HG03139 (cell line): ENCODE measurements around the gene ZDHHC11.
"Not testable (repeated sequence)": the region's sequence is repeated elsewhere in the genome, so short reads cannot be mapped to it uniquely, and the experiment has no call there.

Experiments used
- ATAC-seq: cut with Tn5 transposase; IDR thresholded peaks from one replicate; pipeline ENCODE4 v1.9.1; 2021; ENCODE audit not compliant: unreplicated experiment

Gene ZDHHC11

DNA sequence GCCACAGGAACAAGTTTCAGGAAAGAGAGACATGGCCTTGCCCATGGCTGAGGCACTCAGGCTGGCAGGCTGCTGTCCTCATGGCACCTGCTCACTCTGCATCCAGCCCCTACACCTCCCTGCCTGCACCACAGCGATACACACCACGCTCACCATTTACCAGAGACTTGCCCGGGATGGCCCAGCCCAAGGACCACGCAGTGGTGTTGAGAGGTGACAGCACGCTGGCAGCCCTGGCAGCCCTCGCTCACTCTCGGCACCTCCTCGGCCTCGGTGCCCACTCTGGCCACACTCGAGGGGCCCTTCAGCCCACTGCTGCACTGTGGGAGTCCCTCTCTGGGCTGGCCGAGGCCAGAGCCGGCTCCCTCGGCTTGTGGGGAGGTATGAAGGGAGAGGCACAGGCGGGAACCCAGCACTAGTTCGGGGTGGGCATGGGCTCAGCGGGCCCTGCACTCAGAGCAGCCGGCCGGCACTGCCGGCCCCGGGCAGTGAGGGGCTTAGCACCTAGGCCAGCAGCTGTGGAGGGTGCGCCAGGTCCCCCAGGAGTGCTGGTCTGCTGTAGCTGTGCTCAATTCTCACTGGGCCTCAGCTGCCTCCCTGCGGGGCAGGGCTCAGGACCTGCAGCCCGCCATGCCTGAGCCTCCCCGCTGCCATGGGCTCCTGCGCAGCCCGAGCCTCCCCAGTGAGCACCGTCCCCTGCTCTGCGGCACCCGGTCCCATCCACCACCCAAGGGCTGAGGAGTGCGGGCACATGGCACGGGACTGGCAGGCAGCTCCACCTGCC, 86.6 kb downstream of the ZDHHC11 start:
- ATAC-seq = no peak

DNA sequence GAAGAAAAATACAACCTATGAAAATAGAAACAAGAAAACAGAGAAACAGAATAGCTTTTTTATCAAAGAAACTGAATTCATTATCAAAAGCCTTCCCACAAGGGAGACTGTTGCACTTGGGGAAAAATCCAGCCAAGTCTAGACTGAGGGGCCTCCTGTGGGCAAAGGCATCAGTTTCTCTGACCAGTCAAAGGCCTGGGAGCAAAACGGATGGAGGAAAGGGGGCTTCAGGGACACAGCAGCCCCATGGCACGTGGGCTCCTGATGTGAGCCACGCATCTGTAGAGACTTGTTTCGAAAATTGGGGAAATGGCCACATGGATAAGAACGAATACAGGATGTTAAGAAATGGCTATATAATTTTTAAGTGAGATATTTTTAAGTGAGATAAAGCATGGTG, 87.4 kb downstream of the ZDHHC11 start:
- no peak for ATAC-seq

DNA sequence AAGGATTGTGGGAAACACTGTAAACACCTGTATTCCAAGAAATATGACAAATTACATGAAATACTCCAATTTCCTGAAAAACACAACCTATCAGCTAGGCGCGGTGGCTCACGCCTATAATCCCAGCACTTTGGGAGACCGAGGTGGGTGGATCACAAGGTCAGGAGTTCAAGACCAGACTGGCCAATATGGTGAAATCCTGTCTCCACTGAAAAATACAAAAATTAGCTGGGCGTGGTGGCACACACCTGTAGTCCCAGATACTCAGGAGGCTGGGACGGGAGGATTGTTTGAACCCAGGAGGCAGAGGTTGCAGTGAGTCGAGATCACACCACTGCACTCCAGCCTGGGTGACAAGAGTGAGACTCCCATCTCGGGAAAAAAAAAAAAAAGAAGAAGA, 87.8 kb downstream of the ZDHHC11 start:
- ATAC-seq = not testable (repeated sequence)

DNA sequence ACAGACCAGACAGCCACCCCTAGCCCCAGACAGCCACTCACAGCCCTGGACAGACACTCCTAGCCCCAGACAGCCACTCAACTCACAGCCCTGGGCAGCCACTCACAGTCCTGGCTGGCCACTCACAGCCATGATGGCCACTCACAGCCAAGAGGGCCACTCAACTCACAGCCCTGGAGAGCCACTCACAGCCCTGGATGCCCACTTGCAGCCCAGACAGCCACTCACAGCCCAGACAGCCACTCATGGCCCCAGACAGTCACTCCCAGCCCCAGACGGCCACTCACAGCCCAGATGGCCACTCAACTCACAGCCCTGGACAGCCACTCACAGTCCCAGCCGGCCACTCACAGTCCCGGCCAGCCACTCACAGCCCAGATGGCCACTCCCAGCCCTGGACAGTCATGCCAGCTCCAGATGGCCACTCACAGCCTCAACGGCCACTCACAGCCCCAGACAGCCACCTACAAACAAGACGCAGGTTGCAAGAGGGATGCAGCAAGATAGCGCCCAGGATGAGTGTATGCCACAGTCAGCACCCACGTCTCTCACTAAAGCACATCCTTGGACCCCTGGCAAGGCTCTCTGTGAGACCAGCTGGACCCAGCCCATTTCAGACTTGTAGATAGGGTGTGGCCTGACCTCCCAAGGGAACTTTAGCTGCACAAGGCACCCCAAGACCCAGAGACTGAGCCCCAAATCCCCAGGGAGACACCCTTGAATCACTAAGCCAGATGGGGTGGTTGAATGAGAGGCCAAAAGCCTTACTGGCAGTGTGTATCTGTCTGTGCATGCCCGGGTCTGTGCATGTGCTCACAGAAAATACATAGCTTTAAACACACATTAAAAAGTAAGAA, 88.7 kb downstream of the ZDHHC11 start:
- ATAC-seq = no peak

DNA sequence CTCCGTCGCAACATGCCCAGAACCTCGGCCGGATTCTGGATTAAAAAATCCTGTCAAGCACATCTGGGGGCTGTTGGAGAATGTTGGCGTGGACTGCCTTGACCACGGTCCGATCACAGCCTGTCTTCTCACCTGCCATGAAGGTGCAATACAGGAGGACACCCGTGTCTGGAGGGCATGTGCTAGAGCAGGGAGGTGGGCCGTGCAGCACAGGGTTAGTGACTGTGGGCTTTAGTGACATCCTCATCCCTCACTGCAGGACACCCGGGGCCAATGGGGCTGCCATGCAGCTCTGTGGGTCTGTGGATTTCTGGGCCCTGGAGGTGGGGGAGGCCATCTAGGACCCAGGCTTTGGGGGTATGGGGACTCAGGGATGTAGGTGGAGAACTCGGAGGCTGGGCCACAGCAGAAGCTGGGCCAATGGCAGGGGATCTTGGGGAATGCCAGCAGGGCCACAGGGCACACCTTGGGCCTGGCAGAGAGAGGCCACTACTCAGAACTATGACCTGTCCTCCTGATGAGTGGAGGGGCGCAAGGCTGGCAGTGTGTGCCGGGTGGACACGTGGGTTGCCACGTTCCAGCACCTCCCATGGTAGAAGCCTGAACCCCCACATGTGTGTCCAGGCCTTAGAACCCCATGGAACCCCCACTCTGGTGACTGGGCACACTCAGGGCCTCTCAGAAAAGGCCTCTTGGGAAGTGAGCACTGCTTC, 89.6 kb downstream of the ZDHHC11 start:
- ATAC-seq = no peak

DNA sequence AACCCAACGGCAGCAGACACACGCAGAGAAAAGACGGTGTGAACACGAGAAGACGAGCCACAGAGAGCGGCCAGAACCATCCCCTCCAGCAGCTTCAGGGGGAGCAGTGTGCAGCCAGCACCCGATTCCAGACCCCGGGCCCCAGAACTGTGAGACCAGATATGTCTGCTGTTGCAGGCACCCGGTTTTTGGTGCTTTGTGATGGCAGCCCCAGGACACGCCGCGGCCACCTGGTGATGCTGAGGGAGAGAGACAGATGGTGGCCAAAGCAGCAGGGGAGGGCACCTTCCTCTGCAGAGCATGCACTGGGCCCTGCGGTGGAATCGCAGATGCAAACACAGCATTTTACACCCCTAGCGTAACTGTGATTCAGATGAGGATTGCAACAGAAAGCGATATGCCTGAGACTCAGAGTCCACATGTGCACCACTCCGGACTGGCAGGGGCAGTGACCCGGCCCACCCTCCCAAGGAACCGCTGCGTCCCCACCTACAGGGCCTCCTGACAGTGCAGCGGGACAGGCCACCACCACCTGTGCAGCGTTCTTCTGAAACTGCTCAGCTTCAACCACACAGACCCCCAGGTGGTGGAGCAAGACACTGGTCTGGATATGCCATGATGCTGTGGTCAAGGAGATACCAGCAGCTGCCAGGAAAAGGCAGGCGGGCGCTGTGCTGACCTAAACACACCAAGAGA, 90.3 kb downstream of the ZDHHC11 start:
- no peak for ATAC-seq

- ATAC-seq = no peak
Observed at GRCh38 chr5:759781-760362, 90.9 kb downstream of the ZDHHC11 start.

DNA sequence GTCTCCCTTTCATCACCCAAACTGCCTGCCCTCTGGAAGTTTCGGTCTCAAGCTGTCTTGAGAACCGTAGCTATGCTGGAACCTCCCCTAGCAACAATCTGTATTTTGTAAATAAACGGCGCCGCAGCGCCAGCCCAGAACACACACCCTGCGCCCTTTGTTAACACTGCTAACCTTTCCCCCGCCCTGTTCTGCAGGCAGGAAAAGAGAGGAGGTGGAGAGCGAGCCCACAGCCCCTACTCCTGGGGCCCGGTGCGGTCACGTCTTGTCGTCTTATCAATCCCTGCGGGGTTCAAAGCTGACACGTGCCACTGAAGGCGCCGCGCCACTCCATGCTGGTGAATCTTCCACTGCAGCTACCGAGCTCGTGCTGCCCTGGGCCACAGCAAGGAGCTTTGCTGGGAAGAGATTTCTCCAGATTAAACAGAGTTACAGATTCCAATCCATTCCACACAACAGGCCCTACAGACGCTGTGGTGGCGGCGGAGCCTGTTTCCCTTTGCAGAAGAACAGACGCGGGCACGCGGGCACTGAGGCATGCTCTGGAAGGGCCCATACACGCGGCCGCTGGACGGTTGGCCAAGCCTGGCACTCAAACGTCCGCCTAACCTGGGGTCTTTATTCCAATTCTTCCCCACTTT, 91.6 kb downstream of the ZDHHC11 start:
- no peak for ATAC-seq

GRCh38 chr5:758698-759053, 92.1 kb downstream of the ZDHHC11 start:
- ATAC-seq = no peak

DNA sequence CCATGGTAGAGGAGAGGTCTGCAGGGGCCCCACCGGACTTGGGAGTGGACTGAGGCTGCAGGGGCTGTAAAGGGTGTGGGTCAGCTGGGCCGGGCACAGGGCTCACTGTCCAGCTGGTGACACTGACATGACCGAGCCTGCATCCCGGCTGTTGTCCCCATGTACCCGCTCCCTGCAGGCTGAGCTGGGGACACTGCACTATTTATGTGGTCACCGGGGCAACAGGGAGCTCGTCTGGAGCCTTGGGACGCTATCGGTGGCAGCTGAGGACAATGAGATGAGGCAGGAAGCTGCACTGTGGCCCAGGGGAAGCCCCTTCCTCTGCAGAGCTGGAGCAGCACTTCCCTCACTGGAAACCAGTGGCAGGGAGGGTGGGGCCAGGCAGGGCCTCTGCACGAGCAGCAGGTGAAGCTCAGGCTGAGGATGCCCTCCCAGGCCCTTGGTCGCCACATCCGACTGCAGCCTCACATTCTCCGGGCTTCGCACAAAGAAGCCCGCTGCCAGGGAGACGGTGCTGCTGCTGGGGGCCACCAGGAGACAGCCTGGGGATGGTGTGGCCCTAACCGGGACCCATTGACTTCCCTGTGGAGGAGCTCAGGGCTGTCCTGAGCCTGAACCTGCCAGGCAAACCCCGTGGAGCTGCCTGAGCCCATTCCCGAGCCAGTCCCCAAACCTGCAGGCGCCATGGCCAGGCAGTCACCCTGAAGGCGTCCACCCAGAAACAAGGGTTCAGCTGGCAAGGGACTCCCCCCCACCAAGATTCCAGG, 92.7 kb downstream of the ZDHHC11 start:
- ATAC-seq = no peak

DNA sequence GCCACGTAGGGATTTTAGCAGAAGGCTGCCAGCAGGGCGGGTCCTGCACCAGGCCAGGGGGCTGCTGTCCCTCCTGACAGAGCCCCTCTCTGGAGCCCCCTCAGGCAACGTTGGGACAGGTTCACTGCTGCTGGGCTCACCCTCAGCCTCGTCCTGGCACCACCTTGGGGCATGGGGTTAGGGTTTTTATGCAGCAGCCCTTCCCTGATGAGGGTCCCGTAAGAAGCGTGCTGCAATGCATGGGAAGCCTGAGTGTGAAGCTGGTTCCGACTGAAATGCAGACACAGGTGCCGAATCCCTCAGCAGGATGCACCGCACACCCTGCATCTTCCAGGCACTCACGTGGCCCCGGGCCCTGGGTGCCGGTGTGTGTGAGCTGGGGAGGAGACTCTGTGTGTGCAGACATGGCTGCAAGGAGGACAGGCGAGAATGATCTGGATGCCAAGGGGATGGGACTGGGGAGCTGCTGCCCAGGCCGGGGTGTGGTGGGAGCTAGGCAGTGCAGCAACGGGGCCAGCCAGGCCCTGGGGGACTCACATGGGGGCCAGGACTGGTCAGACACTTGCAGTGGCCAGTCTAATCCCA, 93.3 kb downstream of the ZDHHC11 start:
- no peak for ATAC-seq

- ATAC-seq = no peak
Observed at GRCh38 chr5:756865-757345, 93.9 kb downstream of the ZDHHC11 start.

DNA sequence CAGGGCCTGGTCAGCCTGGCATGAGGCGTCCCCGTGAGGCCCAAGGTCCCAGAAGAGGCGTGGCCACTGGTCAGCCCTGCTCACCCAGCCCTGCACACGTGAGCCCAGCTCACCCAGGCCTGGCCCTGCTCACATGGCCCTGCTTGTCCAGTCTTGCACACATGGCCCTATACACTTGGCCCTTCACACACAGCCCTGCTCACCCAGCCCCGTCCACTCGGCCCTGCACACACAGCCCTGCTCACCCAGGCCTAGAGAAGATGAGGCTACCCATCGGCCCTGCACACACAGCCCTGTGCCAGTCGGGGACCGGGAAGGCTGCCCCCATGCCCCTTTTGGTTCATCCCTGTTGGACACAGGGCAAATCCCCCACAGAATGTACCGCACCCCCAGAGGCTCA, 94.6 kb downstream of the ZDHHC11 start:
- no peak for ATAC-seq

DNA sequence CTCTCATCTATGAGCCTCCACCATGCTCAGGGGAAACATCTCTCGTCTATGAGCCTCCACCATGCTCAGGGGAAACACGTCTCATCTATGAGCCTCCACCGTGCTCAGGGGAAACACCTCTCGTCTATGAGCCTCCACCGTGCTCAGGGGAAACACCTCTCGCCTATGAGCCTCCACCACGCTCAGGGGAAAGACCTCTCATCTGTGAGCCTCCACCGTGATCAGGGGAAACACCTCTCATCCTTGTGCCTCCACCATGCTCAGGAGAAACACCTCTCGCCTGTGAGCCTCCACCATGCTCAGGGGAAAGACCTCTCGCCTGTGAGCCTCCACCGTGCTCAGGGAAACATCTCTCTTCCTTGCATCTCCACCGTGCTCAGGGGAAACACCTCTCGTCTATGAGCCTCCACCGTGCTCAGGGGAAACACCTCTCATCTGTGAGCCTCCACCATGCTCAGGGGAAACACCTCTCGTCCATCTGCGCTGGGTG, 96.6 kb downstream of the ZDHHC11 start:
- not testable (repeated sequence) for ATAC-seq

DNA sequence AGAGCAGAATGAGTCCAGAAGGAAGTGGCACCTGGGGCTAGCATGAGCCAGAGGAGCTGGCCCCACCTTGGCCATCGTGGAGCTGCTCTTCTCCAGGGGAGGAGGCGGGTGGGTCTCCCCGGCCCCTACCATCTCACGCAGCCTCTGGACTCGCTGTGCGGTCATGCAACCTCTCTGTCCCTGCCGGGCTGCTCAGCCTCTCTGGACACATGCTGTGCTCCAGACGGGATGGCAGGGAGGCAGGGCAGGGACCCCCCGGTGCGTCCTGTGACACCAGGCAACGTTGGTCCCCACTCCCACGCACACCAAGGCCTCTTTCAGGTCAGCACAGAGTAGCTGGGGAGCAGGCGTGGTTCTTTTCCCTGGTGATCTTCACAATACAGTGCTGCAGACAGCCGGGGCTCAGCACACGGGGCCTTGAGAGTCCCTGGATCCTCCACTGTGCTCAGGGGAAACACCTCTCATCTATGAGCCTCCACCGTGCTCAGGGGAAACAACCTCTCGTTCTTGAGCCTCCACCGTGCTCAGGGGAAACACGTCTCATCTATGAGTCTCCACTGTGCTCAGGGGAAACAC, 97.1 kb downstream of the ZDHHC11 start:
- ATAC-seq = not testable (repeated sequence)

DNA sequence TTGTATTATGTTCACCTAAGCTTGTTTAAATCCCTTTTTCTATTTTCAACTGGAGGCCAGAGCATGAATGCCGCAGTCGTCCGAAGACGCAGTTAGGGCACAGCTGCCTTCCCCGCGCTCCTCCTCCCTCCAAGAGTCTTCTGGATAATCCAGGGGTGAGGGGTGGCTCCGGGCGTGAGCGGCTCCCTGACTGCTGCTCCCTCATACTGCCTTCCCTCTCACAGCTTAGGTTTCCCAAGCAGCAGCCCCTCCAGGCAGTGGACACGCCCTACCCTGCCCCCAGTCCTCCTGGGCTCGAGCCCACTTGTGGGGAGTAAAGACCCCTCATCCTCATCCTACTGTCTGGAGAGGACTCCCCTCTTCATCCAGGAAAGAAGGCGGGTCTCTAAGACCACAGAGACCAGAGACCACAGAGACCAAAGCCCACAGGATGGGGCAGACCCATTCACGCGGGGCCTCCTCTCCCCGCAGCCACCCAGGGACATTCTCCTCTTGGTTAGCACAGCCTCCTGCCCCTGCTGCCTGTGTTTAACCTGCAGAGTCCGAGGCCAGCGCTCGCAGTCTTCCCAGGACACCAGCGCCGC, 98.2 kb downstream of the ZDHHC11 start:
- ATAC-seq = not testable (repeated sequence)

DNA sequence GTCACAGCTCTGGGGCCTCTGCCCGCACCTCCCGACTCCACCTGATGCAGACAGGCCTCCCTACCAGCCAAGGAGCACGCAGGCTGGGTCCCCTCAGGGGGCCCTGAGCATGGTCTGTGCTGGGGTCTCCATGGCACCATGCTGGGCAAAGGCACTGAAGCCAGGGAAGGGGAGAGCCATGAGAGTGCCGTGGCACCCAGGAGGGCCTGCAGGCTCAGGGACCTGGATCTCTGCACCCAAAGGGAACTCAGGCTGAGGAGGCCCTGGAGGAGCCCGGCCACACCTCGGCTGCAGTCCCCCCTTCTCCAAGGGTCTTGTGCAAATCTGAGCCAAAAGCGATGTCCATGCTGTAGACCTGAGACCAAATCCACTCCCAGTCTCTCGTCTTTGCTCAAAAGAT, 98.8 kb downstream of the ZDHHC11 start:
- ATAC-seq = not testable (repeated sequence)

DNA sequence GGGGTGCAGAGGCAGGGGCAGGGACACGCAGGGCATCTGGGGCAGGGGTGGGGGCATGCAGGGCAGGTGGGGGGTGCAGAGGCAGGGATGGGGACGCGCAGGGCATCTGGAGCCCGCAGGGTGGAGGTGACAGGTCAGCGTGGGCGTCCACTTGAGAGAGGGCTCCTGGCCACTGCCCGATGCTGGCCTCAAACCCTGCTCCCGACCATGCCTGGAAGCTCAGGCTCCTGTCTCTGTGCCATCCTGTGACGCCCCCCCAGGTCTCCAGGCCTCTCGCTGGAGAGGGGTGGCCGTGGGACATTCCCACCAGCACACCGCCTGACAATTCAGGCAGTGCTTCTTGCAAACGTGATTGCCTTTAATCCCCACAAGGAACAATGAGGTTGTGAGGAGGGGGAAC, 99.3 kb downstream of the ZDHHC11 start:
- no peak for ATAC-seq
